HG03520 (cell line): Measurements from ENCODE around the gene ARHGAP4.

Experiments
- ATAC-seq: cut with Tn5 transposase; IDR thresholded peaks from one replicate; pipeline ENCODE4 v1.9.1; 2021; ENCODE audit warnings: mild to moderate bottlenecking, moderate library complexity; ENCODE audit not compliant: unreplicated experiment

The ARHGAP4 gene

GRCh38 chrX:153928846-153929245, 2.8 kb upstream of the ARHGAP4 start:
- no peak for ATAC-seq

DNA sequence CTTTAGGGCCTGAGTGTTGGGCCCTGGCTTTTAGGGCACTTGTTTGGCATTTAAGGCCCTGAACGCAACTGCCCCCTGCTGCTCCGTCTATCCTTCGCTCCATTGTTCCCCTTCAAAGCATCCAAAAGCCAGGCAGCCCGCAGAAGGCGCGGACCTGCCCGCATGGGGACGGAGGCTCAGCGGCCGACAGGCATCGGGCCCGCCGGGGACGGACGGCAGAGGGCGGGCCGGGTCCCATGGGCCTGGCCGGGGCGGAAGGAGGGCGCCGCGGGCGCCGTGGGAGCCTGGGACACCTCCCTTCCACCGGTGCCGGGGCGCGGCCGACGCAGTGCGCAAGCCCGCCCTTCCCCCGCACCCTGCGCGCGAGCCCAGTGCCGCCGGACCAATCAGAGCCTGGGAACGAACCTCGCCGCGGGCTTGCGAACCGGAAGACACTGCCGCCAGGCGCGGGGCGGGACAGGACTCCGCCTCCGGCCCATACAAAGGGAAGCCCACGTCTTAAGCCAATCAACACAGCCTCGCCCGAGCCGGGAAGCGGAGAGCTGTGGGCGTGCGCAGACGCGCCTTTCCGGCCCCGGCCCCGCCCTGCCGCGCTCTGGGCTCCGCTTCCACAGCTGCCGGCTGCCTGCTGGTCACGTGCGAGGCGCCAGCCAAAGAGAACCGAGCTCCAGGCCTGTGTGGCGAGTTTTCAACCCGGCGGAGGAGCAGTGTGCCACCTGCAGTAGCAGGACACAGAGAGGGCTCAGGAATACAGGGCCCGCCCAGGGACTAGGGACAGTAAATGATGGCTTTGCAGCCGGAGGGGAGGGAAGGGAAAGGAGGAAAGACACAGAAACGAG, 2.1 kb upstream of the ARHGAP4 start:
- peak; percentile 82 for ATAC-seq

GRCh38 chrX:153927672-153927921, 1.5 kb upstream of the ARHGAP4 start:
- no peak for ATAC-seq

- peak; percentile 36 for ATAC-seq
Observed at GRCh38 chrX:153926858-153927671, 1.0 kb upstream of the ARHGAP4 start.

DNA sequence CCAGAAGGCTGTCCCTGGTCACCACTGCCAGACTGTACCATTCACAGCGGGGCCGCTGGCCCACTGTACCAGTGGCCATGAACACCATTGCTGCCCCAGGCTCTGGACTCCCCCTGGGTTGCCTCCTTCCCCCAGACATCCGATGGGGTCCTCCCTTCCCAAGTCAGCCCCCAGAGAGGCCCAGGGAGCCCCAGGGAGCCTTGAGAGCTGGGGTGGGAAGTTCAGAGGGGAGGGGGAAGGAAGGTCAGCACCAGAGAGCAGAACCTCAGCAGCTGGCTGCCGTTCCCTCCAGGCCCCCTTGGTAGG, 441 bp upstream of the ARHGAP4 start:
- ATAC-seq = no peak

DNA sequence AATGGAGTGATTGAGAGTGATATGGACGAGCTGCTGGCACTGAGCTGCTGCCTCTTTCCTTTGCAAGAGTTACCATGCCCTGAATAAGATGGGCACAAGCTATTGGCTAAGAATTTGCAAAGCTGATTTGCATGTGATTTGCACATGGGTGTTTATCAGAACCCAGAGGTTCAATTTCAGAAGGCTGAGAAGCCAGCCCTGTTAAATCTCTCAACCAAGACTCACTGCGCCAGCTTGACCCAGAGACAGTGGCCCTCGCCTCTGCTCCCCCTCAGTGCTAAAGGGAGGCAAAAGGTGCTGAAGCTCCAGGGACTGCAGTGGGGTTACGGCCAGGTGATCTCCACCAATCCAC, 701 bp downstream of the ARHGAP4 start:
- ATAC-seq = no peak

- no peak for ATAC-seq
Observed at GRCh38 chrX:153924149-153924861, 1.8 kb downstream of the ARHGAP4 start.

- ATAC-seq = no peak
Observed at GRCh38 chrX:153922932-153923857, 2.9 kb downstream of the ARHGAP4 start.

GRCh38 chrX:153921511-153922446, 4.3 kb downstream of the ARHGAP4 start:
- no peak for ATAC-seq

DNA sequence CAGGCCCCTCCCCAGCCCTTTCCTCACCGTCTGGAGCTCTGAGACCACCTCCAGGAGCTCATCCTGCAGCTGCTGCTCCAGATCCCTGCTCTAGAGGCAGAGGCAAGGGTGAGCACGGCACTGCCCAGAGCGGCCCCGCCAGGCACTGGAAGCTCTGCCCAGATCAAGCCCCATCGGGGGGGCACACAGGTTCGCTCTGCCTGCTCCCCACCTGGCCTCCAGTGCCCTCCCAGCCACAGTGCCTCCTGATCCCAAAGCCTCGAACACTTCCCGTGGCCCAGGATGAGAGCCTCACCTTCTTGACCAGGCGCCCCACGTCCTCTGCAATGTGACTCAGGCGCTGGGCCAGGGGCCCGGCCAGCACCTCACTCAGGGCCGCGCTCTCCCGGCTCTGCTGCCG, 5.0 kb downstream of the ARHGAP4 start:
- no peak for ATAC-seq

GRCh38 chrX:153920546-153920945, 5.5 kb downstream of the ARHGAP4 start:
- ATAC-seq = no peak

GRCh38 chrX:153919281-153919680, 6.8 kb downstream of the ARHGAP4 start:
- no peak for ATAC-seq

DNA sequence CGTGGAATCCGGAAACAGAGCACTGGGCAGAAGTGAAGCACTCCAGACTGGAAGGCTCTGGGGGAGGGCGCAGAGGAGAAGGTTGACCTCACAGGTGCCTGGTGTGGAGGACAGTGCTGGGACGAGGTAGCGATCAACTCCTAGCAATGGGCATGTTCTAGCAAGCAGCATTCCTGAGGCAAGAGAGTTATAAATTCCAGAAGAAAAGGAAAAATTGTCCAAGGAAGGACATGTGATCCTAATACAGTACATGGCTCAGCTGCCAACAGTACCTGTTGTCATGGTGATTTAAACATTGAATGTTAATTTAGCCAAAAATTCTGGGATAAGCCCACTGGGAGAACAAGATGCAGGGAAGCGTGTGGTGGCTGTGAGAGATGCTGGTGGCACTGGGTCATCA, 8.2 kb downstream of the ARHGAP4 start:
- no peak for ATAC-seq

- no peak for ATAC-seq
Observed at GRCh38 chrX:153913701-153914100, 12.4 kb downstream of the ARHGAP4 start.

DNA sequence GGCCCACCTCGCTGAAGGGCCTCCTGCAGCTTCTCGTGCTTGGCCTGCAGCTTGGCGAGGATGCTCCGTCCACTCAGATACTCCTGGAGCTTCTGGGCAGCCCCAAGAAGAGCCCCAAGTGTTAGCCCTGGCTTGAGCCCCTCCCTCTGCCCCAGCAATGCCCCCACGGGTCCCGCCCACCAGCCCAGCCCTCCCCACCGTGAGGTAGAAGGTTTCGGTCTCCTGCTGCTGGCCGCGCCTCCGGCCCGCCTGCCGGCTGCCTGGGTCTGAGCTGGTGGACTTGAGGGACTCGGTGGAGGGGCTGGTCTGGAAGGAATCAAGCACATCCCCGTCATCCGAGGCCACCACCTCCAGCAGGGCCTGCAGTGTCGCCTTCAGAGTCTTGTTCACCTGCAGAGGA, 12.9 kb downstream of the ARHGAP4 start:
- ATAC-seq = no peak

DNA sequence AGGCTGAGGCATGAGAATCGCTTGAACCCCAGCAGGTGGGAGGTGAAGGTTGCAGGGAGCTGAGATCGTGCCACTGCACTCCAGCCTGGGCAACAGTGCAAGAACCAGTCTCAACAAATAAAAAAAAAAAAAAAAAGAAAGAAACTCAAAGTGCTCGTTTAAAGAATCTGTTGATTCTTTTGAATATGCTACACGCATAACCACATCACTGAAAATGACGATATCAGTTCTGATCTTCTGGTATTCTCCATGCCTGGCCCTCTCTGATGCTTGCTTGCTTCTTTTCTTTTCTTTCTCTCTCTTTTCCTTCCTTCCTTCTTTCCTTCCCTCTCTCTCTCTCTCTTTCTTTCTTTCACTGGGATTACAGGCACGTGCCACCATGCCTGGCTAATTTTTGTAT, 14.3 kb downstream of the ARHGAP4 start:
- ATAC-seq = no peak

DNA sequence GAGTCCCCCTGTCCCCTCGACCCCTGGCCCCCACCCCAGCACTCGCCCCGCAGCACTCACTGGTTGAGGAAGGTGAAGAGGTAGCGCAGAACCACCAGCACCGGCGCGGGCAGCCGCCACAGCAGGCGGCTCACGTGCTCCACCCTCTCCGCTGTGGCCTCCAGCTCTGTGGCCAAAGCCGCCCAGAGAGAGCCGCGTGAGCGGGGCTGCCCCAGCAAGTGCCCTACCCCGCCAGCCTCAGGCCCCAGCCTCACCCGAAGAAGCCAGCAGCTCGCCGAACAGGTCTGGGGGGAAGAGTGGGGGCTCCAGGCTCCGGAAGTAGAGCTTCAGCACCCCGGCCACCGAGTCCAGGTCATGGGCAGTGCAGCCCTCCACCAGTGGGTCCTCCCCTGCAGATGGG, 15.6 kb downstream of the ARHGAP4 start:
- ATAC-seq = no peak

DNA sequence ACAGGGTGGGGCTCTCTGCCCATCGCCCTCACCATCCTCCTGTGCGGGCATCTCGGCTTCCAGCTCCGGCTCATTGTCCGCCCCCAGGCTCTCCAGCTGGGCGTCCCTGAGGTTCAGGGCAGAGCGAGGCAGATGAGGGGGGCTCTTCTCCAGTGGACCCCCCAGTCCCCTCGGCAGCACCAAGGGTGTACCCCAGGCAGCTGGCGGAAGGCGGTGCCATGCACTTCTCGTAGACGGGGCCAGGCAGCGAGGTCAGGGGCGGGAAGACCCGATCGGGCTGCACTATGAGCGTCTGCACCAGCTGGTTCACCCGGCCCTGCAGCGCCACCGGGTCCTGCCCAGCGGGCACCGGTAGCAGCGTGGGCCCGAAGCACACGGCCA, 16.1 kb downstream of the ARHGAP4 start:
- no peak for ATAC-seq

DNA sequence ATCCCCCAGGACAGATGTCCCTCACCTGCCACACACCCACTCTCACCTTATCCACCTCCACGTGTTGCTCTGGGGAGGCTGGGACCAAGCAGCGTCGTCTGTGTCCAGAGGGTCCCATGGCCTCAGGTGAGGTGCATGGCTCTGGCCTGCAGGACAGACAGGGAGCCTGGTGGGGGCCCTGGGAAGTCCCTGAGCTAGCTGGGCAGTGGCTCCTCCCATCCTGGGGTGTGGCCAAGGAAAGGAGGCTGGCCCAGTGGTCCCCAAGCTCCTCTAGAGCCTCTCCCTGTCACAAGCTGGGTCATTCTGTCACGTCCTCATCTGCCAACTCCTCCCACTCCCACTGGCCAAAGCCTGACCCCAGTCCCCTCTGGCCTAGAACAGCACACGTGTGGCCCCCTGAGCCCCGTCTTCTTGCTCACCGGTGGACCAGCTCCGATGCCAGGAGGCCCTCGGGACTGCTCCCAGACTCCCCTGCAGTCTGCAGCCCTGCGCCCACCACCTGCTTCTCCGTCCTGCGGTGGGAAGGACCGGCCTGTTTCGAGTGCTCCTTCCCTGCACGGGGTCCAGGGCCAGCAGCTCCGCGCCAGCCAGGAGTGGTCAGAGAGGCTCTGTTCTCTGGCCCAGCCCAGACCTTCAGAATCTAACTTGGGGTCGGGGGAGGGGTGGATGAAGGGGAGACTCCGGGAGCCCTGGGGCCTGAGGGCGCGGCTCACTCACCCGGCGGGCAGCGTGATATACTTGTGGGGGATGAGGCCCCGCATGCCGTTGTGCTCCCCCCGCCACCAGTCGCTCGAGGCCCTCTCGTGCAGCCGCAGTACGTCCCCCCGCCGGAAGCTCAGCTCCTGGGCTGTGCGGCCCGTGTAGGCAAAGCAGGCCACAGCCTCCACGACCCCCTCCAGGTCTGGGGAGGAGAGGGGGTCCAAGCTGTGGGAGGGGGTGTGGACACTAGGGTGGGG, 16.8 kb downstream of the ARHGAP4 start:
- ATAC-seq = no peak
